Stomach (tissue), 4 donors: ENCODE data around the gene BAZ2B.

Experiments
- CTCF ChIP-seq, 7 experiments: fragments of 450-650 bp in 4 of 7; fragments of 200-600 bp in 3 of 7; sonication (generic) in 3 of 7; IDR thresholded peaks; one replicate each; pipeline ENCODE4 v1.5.1; 2016 to 2019; ENCODE audit warnings: antibody characterized with exemption in 7 of 7, control low read depth in 2 of 7, mild to moderate bottlenecking in 1 of 7
- EP300 ChIP-seq: sonication (generic); formaldehyde crosslinking; IDR thresholded peaks from one replicate; pipeline ENCODE4 v1.6.1; 2017; ENCODE audit warnings: antibody characterized with exemption
- POLR2A ChIP-seq, 4 donors: fragments of 450-650 bp; IDR thresholded peaks; one replicate each; pipeline ENCODE4 v1.6.1; 2016; ENCODE audit warnings: antibody characterized with exemption in 4 of 4, control low read depth in 2 of 4, mild to moderate bottlenecking in 1 of 4, moderate library complexity in 1 of 4
- POLR2AphosphoS5 ChIP-seq, 3 donors: sonication (generic); formaldehyde crosslinking; IDR thresholded peaks; one replicate each; pipeline ENCODE4 v1.6.1; 2016; ENCODE audit warnings: antibody characterized with exemption in 3 of 3

- no peak for TF ChIP-seq CTCF (IDR thresholded peaks at IDR 0.05)
- no peak for TF ChIP-seq POLR2A (IDR thresholded peaks at IDR 0.05)
- no peak for TF ChIP-seq POLR2AphosphoS5 (IDR thresholded peaks at IDR 0.05)
- TF ChIP-seq EP300: no peak
Observed at GRCh38 chr2:159526433-159526832, 89.9 kb downstream of the BAZ2B start.
